Measurements from ENCODE around the gene TNNI2.

Gene TNNI2

GRCh38 chr11:1814691-1815090 is 24.1 kb upstream of the TNNI2 start:
- H3K36me3 Mint-ChIP-seq: no peaks in the 10 kb centered on the region
- no peaks in the 10 kb centered on the region for H3K27me3 Mint-ChIP-seq
- H3K9me3 Mint-ChIP-seq (ENCODE audit: low read depth): no peaks in the 10 kb centered on the region
- no peak overlapping the region for H3K27ac Mint-ChIP-seq
- no peak overlapping the region for H3K4me3 Mint-ChIP-seq
- H3K4me1 Mint-ChIP-seq (ENCODE audit: low read depth): no peaks in the 10 kb centered on the region

GRCh38 chr11:1815311-1815710 is 23.5 kb upstream of the TNNI2 start:
- Mint-ChIP-seq H3K9me3 (ENCODE audit: low read depth) (no peaks in the 10 kb centered on the region), H3K27ac (no peak overlapping the region), H3K4me3 (no peak overlapping the region), H3K27me3 (no peaks in the 10 kb centered on the region), H3K4me1 (ENCODE audit: low read depth) (no peaks in the 10 kb centered on the region), H3K36me3 (no peaks in the 10 kb centered on the region)

DNA sequence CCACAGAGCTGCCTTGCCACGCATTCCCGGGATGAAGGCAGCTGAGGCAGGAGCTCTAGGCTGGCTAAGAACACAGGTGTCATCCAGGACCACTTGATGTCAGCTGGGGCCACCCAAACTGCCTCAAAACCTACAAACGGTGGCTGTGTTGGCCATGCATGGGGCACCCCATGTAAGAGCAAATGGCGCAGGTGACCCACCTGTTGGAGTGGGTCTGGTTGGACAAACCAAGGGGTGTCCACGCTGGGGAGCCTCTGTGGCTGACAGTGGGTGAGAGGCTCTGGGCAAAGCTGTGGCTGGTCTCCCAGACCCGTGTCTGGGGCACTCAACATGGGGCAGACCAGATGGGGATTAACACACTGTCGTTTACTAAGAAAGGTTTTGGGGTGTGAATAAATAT is 23.0 kb upstream of the TNNI2 start:
- no peaks in the 10 kb centered on the region for H3K9me3 Mint-ChIP-seq (ENCODE audit: low read depth)
- no peaks in the 10 kb centered on the region for H3K27me3 Mint-ChIP-seq
- H3K4me1 Mint-ChIP-seq (ENCODE audit: low read depth): no peaks in the 10 kb centered on the region
- H3K27ac Mint-ChIP-seq: no peak overlapping the region
- no peak overlapping the region for H3K4me3 Mint-ChIP-seq
- no peaks in the 10 kb centered on the region for H3K36me3 Mint-ChIP-seq

- Mint-ChIP-seq H3K4me3 (no peak overlapping the region), H3K27ac (no peak overlapping the region), H3K9me3 (ENCODE audit: low read depth) (no peaks in the 10 kb centered on the region), H3K36me3 (no peaks in the 10 kb centered on the region), H3K27me3 (no peaks in the 10 kb centered on the region), H3K4me1 (ENCODE audit: low read depth) (no peaks in the 10 kb centered on the region)
Observed at GRCh38 chr11:1817000-1817399, 21.8 kb upstream of the TNNI2 start.

DNA sequence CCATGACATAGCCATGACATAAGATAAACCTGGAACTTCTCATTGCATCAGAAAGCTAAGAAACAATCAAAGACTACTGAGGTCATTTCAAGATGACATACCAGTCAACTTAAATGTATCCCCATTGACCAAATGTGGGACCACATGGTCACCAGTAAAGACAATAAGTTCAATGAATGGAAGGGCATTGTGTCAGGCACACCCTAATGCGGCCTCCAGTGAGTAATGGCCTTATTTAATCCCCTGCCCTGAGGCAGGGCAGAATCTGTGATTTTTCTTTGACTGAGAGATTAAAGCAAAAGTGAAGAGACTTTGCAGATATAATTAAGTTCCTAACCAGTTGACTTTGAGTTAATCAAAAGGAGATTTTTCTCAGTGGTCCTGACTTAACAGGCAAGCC is 21.3 kb upstream of the TNNI2 start:
- Mint-ChIP-seq H3K4me1 (ENCODE audit: low read depth) (no peaks in the 10 kb centered on the region), H3K36me3 (no peaks in the 10 kb centered on the region), H3K27me3 (no peaks in the 10 kb centered on the region), H3K4me3 (no peak overlapping the region), H3K9me3 (ENCODE audit: low read depth) (no peaks in the 10 kb centered on the region), H3K27ac (no peak overlapping the region)

GRCh38 chr11:1819074-1819473 is 19.7 kb upstream of the TNNI2 start:
- Mint-ChIP-seq H3K27me3 (no peaks in the 10 kb centered on the region), H3K9me3 (ENCODE audit: low read depth) (no peaks in the 10 kb centered on the region), H3K4me3 (no peak overlapping the region), H3K36me3 (no peaks in the 10 kb centered on the region), H3K27ac (no peak overlapping the region), H3K4me1 (ENCODE audit: low read depth) (no peaks in the 10 kb centered on the region)

- Mint-ChIP-seq H3K4me3 (no peak overlapping the region), H3K9me3 (ENCODE audit: low read depth) (no peaks in the 10 kb centered on the region), H3K27me3 (no peaks in the 10 kb centered on the region), H3K36me3 (no peaks in the 10 kb centered on the region), H3K4me1 (ENCODE audit: low read depth) (no peaks in the 10 kb centered on the region), H3K27ac (no peak overlapping the region)
Observed at GRCh38 chr11:1820463-1821325, 18.1 kb upstream of the TNNI2 start.

DNA sequence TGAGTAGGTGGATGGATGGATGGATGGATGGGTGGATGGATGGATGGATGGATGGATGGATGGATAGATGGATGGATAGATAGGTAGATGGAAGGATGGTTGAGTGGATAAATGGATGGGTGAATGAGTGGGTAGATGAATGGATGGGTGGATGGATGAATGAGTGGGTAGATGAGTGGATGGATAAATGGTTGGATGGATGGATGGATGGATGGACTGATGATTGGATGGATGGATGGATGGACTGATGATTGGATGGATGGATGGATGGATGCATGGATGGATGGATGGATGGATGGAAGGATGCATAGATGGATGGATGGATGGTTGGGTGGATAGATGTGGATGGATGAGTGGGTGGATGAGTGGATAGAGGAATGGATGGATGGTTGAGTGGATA is 17.2 kb upstream of the TNNI2 start:
- Mint-ChIP-seq H3K27me3 (no peaks in the 10 kb centered on the region), H3K9me3 (ENCODE audit: low read depth) (no peaks in the 10 kb centered on the region), H3K36me3 (no peaks in the 10 kb centered on the region), H3K4me3 (no peak overlapping the region), H3K4me1 (ENCODE audit: low read depth) (no peaks in the 10 kb centered on the region), H3K27ac (no peak overlapping the region)

DNA sequence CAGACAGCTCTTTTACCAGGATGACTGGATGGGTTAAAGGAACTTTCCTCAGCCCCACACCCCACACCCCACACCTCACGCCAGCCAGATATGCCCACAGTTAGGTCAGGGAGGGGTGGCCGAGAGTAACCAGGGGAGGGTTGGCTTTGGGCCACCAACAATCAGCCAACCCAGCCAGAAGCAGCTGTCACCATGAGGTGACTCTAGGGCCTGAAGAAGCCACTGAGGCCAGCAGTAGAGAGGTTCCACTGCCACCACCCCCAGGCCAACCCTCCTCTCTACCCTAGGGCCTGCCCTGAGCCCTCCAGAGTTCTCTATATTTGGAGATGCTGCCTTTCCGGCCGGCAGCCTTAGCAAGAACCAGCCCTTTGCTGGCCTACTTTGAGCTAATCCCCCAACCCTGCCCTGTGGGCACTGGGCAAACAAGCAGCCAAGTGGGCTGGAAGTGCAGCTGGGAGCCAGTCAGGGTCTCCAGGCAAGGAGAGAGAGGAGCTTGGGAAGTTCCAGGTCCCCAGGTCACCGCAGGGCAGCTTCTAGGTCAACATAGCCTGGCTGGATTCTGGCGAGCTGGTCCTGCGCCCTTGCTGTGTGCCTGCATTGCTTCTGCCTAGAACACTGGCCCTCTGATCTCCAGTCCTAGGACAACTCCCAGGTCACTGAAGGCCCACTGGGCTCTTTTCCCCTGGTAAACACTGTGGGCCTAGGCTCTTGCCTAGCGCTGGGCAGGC is 16.0 kb upstream of the TNNI2 start:
- H3K4me1 Mint-ChIP-seq (ENCODE audit: low read depth): no peaks in the 10 kb centered on the region
- H3K27ac Mint-ChIP-seq: no peak overlapping the region
- H3K27me3 Mint-ChIP-seq: no peaks in the 10 kb centered on the region
- H3K9me3 Mint-ChIP-seq (ENCODE audit: low read depth): no peaks in the 10 kb centered on the region
- no peak overlapping the region for H3K4me3 Mint-ChIP-seq
- H3K36me3 Mint-ChIP-seq: no peaks in the 10 kb centered on the region

GRCh38 chr11:1823376-1824220 is 15.2 kb upstream of the TNNI2 start:
- Mint-ChIP-seq H3K9me3 (ENCODE audit: low read depth) (no peaks in the 10 kb centered on the region), H3K27ac (no peak overlapping the region), H3K4me3 (no peak overlapping the region)

DNA sequence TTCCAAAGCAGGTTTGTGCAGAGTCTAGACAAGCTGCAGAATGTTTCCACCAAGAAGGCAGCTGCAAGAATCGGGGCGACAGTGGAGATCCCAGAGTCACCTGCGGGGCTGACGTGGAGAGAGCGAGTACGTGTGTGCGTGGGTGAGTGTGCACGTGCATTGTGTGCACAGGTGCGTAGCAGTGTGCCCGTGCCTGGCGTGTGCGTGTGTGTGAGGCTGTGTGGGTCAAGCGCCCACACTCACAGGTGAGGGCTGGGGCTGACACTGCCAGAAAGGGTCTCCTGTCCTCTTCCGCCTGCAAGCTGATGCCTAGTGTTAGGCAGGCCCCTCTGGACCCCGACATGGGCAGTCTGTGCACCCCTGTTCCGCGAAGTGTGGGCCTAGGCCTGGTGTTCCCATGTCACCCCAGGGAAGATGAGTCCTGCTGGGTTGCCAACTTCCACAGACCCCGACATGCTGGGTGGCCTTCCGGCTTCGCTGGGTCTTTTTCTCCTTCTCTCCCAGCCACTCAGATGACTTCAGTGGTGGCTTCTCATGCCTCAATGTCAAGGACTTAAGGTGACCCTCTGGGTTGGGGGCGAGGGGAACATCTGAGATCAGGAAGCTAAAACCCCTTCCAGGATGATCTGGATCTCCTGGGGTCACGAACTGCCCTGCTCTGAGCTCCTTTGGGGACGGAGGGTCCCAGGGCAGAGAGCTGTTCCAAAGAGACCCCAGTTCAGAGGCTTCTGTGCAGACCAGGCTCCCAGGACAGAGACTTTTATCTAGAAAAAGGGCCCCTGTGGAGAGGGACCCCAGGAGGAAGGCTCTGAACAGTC is 14.4 kb upstream of the TNNI2 start:
- H3K9me3 Mint-ChIP-seq (ENCODE audit: low read depth): no peaks in the 10 kb centered on the region

More at GRCh38 chr11:1823376-1824220, 15.2 kb upstream of the TNNI2 start:
- H3K27me3 Mint-ChIP-seq: no peaks in the 10 kb centered on the region
- no peaks in the 10 kb centered on the region for H3K36me3 Mint-ChIP-seq
- H3K4me1 Mint-ChIP-seq (ENCODE audit: low read depth): no peaks in the 10 kb centered on the region

GRCh38 chr11:1825039-1825740 is 13.6 kb upstream of the TNNI2 start:
- Mint-ChIP-seq H3K9me3 (ENCODE audit: low read depth) (no peaks in the 10 kb centered on the region), H3K36me3 (no peaks in the 10 kb centered on the region), H3K27me3 (no peaks in the 10 kb centered on the region), H3K4me1 (ENCODE audit: low read depth) (no peaks in the 10 kb centered on the region), H3K27ac (no peak overlapping the region), H3K4me3 (no peak overlapping the region)

More for the DNA sequence above, 14.4 kb upstream of the TNNI2 start:
- Mint-ChIP-seq H3K27me3 (no peaks in the 10 kb centered on the region), H3K27ac (no peak overlapping the region), H3K36me3 (no peaks in the 10 kb centered on the region), H3K4me1 (ENCODE audit: low read depth) (no peaks in the 10 kb centered on the region), H3K4me3 (no peak overlapping the region)

GRCh38 chr11:1825785-1826451 is 12.9 kb upstream of the TNNI2 start:
- H3K36me3 Mint-ChIP-seq: no peaks in the 10 kb centered on the region
- no peak overlapping the region for H3K27ac Mint-ChIP-seq
- H3K27me3 Mint-ChIP-seq: no peaks in the 10 kb centered on the region
- no peak overlapping the region for H3K4me3 Mint-ChIP-seq
- no peaks in the 10 kb centered on the region for H3K4me1 Mint-ChIP-seq (ENCODE audit: low read depth)
- H3K9me3 Mint-ChIP-seq (ENCODE audit: low read depth): no peaks in the 10 kb centered on the region

All from activated naive CD8-positive, alpha-beta T cell (primary cell).